HL-60 (cell line): ENCODE data around the gene MMP24.

ENCODE experiments used
- DNase-seq, 2 experiments: peaks; one replicate each; pipeline ENCODE4 v3.0.0-alpha.2; 2010 to 2020; ENCODE audit warnings: low read depth in 1 of 2, low spot score in 1 of 2
- H3K27ac ChIP-seq: fragments of 250-450 bp; sonication (Bioruptor Pico); replicated peaks from 2 replicates; pipeline ENCODE4 v1.5.1; 2020; ENCODE audit warnings: mild to moderate bottlenecking, moderate library complexity
- H3K27me3 ChIP-seq: fragments of 250-450 bp; sonication (Bioruptor Pico); 2 replicates; pipeline ENCODE4 v1.5.1; 2021; ENCODE audit warnings: mild to moderate bottlenecking, moderate library complexity; ENCODE audit not compliant: insufficient read depth, poor library complexity, severe bottlenecking
- H3K4me3 ChIP-seq: replicated peaks from 2 replicates; pipeline ENCODE4 v1.5.1; 2011; ENCODE audit warnings: mild to moderate bottlenecking, control low read depth, low read length; ENCODE audit not compliant: insufficient read depth
- CTCF ChIP-seq: IDR thresholded peaks from one replicate; pipeline ENCODE4 v1.5.1; 2011; ENCODE audit warnings: low read length, control low read depth, inconsistent platforms; ENCODE audit not compliant: insufficient read depth
- GABPA ChIP-seq: IDR thresholded peaks from 2 replicates; pipeline ENCODE4 v1.6.1; 2012; ENCODE audit warnings: low read depth
- POLR2AphosphoS5 ChIP-seq: IDR thresholded peaks from 2 replicates; pipeline ENCODE4 v1.6.1; 2012; ENCODE audit warnings: low read depth
- REST ChIP-seq: IDR thresholded peaks from 2 replicates; pipeline ENCODE4 v1.6.1; 2012; ENCODE audit warnings: low read depth; ENCODE audit not compliant: insufficient replicate concordance
- SPI1 ChIP-seq: IDR thresholded peaks from 2 replicates; pipeline ENCODE4 v1.6.1; 2012; ENCODE audit warnings: low read depth, mild to moderate bottlenecking, borderline replicate concordance

Gene MMP24

GRCh38 chr20:35232575-35232974, 6.1 kb downstream of the MMP24 start:
- DNase-seq, result no peak
- TF ChIP-seq CTCF, result no peak
- no peak for TF ChIP-seq GABPA
- no peak for TF ChIP-seq POLR2AphosphoS5
- no peak for TF ChIP-seq REST
- no peak for TF ChIP-seq SPI1
- no peak overlapping the region for H3K27ac ChIP-seq
- H3K27me3 ChIP-seq, result no peaks in the 10 kb centered on the region
- H3K4me3 ChIP-seq, result no peak overlapping the region

- Histone ChIP-seq H3K4me3 (no peak overlapping the region), H3K27me3 (no peaks in the 10 kb centered on the region), H3K27ac (no peak overlapping the region)
- no peak for TF ChIP-seq SPI1
- TF ChIP-seq CTCF, result no peak
- TF ChIP-seq POLR2AphosphoS5, result no peak
- no peak for TF ChIP-seq REST
- TF ChIP-seq GABPA, result no peak
- no peak for DNase-seq
These were observed 9.4 kb downstream of the MMP24 start for GRCh38 chr20:35235881-35236280.

GRCh38 chr20:35237486-35237885, 11.0 kb downstream of the MMP24 start:
- TF ChIP-seq POLR2AphosphoS5, result no peak
- no peak for TF ChIP-seq GABPA
- TF ChIP-seq REST, result no peak
- no peak for TF ChIP-seq CTCF
- TF ChIP-seq SPI1, result no peak
- Histone ChIP-seq H3K4me3 (no peak overlapping the region), H3K27ac (peak overlapping the region; percentile 62), H3K27me3 (no peaks in the 10 kb centered on the region)
- peak in 1 of 2 experiments; percentile 78 for DNase-seq
